ENCODE measurements around the gene DIAPH2. TPM values are rescaled to one million over a fixed set of nuclear protein-coding genes. Genes with fewer than 3 reads are reported as not detected.
A peak's percentile ranks its signal among the peaks of the same experiment; 100 is the strongest.

Gene DIAPH2
- total RNA-seq, 2 donors from 2014 or later: 6.8 to 8.1 TPM

DNA sequence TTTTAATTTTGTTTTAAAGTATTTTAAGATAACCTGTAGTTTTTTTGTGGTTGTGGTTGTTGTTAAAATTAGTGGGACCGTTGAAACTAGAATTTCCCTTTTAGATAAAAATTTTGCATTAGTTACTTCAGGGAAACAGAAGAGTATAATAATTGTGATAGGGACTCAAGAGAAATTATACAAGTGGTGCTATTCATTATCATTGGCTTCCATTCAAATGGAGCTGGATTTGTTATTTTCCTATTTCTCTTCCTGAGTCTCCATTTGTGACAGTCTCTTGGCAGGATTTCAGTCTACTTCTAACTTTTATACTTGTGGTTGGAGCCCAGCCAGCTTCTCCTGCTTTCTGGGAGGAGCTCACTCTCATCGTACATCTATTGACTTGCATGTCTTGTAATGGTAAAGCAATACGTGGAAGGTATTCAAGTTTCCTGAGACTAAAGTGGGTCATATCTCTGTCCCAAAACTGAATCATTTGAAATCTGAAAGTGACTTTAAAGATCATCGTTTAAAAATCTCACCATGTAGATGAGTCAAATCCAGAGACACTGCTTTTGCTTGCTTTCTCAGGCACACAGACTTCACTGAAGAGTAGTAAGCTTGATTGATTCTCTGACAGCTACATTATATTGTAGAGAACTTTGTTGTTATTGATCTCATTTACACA is 354.9 kb downstream of the DIAPH2 start:
- no peaks in the 10 kb centered on the region for H3K9me3 Mint-ChIP-seq
- H3K27ac Mint-ChIP-seq: no peak overlapping the region

DNA sequence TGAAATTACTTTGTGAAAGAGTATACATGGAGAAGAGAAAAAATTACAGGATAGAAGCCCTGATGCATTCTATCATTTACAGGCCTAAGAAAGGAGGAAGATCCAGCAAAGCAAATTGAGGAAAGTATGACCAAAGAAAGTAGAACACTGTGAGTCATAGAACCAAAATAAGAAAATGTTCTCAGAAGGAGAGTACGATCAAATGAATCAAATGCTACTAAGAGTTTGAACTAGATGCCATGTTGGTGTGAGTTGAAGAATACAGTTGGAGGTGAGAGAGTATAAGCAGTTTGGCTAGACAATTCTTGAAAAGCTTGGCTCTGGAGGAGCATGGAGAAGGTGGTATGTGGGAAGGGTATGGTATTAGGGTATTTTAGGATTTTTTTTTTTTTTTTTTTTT is 360.8 kb downstream of the DIAPH2 start:
- no peak overlapping the region for H3K27ac Mint-ChIP-seq
- no peaks in the 10 kb centered on the region for H3K36me3 Mint-ChIP-seq
- no peaks in the 10 kb centered on the region for H3K9me3 Mint-ChIP-seq
- peak in 1 of 2 donors; percentile 84 for ATAC-seq
- DNase-seq (ENCODE audit: low spot score in 2 of 2): no peak

More for the DNA sequence above, 354.9 kb downstream of the DIAPH2 start:
- ATAC-seq (peak; percentile 66 to 97), DNase-seq (ENCODE audit: low spot score in 2 of 2) (no peak)
- H3K36me3 Mint-ChIP-seq: no peaks in the 10 kb centered on the region

DNA sequence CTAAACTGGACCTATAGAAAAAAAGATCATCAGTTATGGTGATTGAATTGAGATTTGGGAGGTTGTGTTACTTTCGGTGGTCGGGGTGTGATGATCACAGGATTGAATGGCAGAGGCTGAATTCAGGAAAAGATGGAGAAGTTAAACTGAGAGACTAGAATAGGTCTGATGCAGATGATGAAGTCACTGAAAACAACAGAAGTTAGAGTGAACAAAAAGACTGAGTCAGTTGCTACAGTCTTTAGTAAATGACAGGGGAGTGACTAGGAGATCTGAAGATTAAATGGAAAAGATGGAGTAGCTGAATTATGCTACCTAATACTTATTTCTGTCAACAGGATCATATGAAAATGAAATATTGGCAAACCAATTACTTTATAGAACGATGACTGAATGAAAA is 362.2 kb downstream of the DIAPH2 start:
- Mint-ChIP-seq H3K36me3 (no peaks in the 10 kb centered on the region), H3K9me3 (no peaks in the 10 kb centered on the region), H3K27ac (no peak overlapping the region)
- ATAC-seq (peak in 1 of 2 donors; percentile 56), DNase-seq (ENCODE audit: low spot score in 2 of 2) (no peak)

DNA sequence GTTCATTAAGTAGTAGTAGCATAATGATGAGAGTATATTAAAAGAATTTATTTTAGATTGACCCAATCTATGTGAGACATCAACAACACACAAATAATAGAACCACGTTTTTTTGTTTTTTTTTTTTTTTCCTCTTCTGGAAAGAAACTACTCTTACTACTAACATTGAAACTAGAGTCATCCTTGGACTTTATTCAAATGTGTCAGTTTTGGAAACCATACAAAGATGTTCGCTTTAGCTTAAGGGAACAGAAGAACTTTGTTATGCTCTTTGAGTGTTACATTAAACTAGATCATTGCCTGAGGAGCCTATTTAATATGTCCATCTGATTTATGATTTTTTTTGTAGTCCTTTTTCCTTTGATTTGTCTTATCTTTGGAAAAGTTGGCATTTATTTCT is 365.8 kb downstream of the DIAPH2 start:
- ATAC-seq: peak in 1 of 2 donors; percentile 62

DNA sequence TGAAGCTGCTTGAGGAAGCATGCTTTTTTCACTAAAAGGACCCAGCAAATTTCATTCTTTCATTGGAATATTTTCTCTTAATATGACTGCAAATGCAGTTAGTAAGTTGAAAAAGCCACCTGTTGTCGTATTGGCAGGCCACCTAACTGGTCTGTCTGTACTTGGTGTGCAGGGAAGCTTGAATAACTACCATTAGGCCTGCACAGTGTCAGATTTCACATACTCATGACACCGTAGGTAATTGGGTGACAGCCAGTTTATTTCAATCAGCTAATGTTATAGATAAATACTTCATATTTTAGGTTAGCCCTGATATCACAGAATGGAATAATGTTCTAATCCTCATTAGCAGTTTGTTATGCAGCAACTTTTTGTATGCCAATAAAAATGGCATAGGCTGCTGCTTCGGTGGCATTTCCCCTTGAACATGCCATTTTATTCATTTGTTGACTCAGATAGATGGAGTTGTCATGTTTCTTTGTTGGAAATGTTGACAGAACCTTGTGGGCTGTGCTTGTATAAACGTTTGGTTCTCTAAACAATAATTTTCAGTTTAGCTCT is 372.8 kb downstream of the DIAPH2 start:
- Mint-ChIP-seq H3K9me3 (no peaks in the 10 kb centered on the region), H3K36me3 (no peaks in the 10 kb centered on the region), H3K27ac (no peak overlapping the region)
- ATAC-seq (no peak), DNase-seq (ENCODE audit: low spot score in 2 of 2) (no peak)

More for the DNA sequence above, 365.8 kb downstream of the DIAPH2 start:
- no peak overlapping the region for H3K27ac Mint-ChIP-seq
- H3K9me3 Mint-ChIP-seq: no peaks in the 10 kb centered on the region
- H3K36me3 Mint-ChIP-seq: no peaks in the 10 kb centered on the region
- no peak for DNase-seq (ENCODE audit: low spot score in 2 of 2)

DNA sequence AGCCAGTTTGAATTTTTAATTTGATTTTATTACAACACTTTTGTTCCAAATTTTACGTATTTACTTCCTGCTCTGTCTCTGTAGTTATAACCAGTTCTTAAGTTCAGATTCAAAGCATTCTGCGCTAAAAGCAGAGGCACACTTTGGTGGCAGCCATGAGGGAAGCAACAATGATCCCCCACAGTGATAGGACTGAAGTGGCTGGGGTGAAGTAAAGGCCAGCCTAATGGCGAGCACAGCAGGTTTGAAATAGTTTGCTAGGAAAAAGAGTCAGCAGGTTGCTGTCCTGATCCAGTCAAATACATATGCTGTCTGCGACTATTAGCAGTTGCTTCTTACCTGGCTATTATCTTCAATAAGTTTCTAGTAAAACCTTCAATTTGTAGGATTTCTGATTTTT is 375.4 kb downstream of the DIAPH2 start:
- H3K27ac Mint-ChIP-seq: no peak overlapping the region
- ATAC-seq (no peak), DNase-seq (ENCODE audit: low spot score in 2 of 2) (no peak)
- H3K36me3 Mint-ChIP-seq: no peaks in the 10 kb centered on the region
- H3K9me3 Mint-ChIP-seq: no peaks in the 10 kb centered on the region

DNA sequence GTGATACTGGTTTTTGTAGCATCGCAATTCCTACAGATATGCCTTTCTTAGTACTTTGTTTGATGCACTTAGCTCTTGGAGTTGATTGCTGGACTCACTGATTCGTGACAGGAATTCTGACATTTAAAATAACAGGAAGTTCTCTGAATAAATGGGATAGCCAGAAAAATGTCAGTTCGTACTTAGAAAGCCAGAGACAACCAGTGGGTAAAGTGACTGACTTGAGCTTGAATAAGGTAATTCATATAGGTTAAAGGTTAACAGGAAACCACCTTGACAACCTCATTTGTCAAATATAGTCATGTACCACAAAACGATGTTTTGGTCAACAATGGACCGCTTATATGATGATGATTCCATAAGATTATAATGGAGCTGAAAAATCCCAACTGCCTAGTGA is 380.4 kb downstream of the DIAPH2 start:
- no peak for ATAC-seq
- H3K9me3 Mint-ChIP-seq: no peaks in the 10 kb centered on the region
- no peak for DNase-seq (ENCODE audit: low spot score in 2 of 2)
- no peaks in the 10 kb centered on the region for H3K36me3 Mint-ChIP-seq
- no peak overlapping the region for H3K27ac Mint-ChIP-seq

DNA sequence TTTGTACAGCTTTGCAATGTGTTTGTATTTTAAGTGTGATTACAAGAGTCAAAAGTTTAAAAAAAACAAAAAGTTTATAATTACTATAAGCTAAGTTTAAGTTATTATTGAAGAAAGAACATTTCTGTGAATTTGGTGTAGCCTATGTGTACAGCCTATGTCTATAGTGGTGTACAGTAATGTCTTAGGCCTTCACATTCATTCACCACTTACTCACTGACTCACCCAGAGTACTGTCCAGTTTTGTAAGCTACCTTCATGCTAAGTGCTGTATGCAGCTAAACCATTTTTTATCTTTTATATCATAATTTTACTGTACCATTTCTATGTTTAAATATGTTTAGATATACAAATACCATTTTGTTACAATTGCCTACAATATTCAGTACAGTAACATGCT is 381.3 kb downstream of the DIAPH2 start:
- H3K36me3 Mint-ChIP-seq: no peaks in the 10 kb centered on the region
- no peak overlapping the region for H3K27ac Mint-ChIP-seq

DNA sequence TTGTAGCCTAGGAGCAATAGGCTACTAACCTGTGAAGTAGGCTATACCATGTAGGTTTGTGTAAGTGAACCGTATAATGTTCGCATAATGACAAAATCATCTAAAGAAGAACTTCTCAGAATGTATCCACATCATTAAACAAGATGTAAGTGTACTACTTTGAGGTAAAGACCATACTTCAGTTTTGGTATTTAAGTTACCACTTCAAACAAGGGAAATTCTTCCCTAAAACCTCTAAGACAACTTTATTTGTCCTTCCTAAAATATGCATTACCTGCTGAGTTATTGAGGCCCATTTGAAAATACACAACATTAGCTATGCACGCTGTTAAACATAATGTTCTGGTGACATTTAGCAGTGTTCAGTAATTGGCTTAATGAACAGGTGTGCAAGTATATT is 381.7 kb downstream of the DIAPH2 start:
- Mint-ChIP-seq H3K9me3 (no peaks in the 10 kb centered on the region), H3K36me3 (no peaks in the 10 kb centered on the region), H3K27ac (no peak overlapping the region)
- ATAC-seq (no peak), DNase-seq (ENCODE audit: low spot score in 2 of 2) (no peak)

More for the DNA sequence above, 381.3 kb downstream of the DIAPH2 start:
- ATAC-seq: no peak
- no peak for DNase-seq (ENCODE audit: low spot score in 2 of 2)
- no peaks in the 10 kb centered on the region for H3K9me3 Mint-ChIP-seq

DNA sequence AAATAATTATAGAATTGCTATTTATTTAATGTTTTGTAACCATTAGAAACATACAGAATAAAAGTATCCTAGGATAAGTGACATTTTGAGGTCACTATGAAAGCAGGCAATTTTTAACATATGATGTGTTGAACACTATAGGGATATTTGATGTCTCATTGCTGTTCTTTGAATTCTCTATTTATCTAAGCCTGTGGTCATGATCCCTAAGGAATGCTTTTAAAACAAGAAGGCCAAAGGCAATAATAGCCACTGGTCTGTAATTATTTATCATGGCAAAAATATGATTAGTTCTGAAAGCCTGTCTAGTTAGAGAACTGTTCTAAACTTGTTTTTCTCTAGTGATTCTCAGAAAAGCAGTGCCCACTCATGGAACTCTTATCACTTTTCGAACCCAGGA is 385.7 kb downstream of the DIAPH2 start:
- DNase-seq (ENCODE audit: low spot score in 2 of 2) (no peak), ATAC-seq (no peak)
- Mint-ChIP-seq H3K9me3 (no peaks in the 10 kb centered on the region), H3K27ac (no peak overlapping the region), H3K36me3 (no peaks in the 10 kb centered on the region)

DNA sequence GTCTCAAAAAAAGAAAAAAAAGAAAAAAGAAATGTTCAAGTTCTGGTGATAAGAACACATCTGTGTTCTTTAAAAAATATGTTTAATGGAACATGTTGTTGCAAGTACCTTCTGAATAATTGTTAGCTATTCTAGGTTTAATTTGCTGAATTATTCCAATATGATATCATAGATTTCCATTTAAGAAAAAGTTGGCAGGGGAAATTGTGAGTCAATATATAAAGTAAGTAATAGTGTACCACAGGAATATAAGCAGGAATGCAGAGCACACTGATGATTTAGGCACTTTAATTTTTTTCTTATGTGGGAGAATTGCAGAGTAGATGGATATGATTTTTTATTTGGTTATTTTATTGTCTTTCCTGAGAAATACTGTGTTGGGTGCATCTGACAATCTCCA is 389.8 kb downstream of the DIAPH2 start:
- no peak overlapping the region for H3K27ac Mint-ChIP-seq
- no peak for DNase-seq (ENCODE audit: low spot score in 2 of 2)
- ATAC-seq: no peak
- H3K9me3 Mint-ChIP-seq: no peaks in the 10 kb centered on the region
- H3K36me3 Mint-ChIP-seq: no peaks in the 10 kb centered on the region

DNA sequence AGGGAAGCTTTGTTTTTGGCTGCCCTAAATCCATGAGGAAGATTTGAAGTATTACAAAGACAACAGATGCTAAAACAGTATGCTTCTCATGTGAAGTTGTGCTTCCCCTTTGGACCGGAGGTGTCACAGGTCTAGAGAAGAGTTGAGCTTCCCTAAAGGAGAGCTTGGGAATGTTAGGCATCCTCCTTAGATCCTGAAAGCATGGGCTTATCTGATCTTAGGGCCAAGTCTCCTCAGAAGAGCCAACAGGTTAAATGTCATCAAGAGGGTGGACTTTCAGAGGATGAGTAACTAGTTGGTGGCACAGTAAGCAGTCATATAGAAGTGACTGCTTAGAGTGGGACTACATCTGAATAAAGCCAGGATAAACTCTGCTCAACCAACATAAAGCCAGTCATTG is 404.5 kb downstream of the DIAPH2 start:
- no peak overlapping the region for H3K27ac Mint-ChIP-seq
- DNase-seq (ENCODE audit: low spot score in 2 of 2): no peak
- no peaks in the 10 kb centered on the region for H3K36me3 Mint-ChIP-seq
- no peak for ATAC-seq
- no peaks in the 10 kb centered on the region for H3K9me3 Mint-ChIP-seq

DNA sequence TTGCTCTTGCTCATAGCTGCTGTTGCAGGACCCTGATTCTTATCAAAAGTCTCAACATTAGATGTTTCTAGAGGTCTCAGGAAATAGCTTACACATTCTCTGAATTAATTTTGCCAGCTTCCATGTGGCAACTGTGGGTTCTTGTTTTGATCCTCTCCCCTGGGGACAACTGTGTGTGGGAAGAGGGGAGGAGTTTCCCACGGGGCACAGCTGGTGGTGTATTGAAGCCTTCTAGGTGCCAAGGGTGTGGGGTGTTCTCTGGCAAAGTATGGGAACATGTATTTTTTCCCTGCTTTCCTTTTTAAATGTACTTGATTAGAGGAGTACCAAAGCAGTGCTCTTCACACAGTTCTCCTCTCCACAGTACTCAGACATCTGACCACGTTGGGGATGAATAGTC is 411.7 kb downstream of the DIAPH2 start:
- no peak for ATAC-seq
- DNase-seq (ENCODE audit: low spot score in 2 of 2): no peak
- no peaks in the 10 kb centered on the region for H3K9me3 Mint-ChIP-seq
- no peak overlapping the region for H3K27ac Mint-ChIP-seq
- no peaks in the 10 kb centered on the region for H3K36me3 Mint-ChIP-seq

DNA sequence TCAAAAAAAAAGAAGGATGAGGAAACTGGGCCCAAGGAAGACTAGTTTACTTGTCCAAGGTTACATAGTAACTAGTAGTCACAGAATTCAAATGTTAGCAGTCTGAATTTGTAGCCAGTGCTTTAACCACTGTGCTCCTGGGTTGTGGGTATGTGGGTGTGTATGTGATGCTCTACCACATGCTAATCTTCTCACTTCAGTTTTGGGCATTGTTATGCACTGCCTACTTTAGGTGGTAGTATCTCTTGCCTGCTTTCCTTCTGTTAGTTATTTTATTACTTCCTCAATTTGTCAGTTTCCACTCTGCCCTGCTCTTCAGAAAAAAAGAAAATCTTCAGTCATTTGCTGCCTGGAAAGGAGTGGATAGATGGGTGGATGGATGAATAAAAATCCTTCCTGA is 418.3 kb downstream of the DIAPH2 start:
- ATAC-seq (no peak), DNase-seq (ENCODE audit: low spot score in 2 of 2) (no peak)
- no peaks in the 10 kb centered on the region for H3K9me3 Mint-ChIP-seq
- H3K27ac Mint-ChIP-seq: no peak overlapping the region
- H3K36me3 Mint-ChIP-seq: no peaks in the 10 kb centered on the region

DNA sequence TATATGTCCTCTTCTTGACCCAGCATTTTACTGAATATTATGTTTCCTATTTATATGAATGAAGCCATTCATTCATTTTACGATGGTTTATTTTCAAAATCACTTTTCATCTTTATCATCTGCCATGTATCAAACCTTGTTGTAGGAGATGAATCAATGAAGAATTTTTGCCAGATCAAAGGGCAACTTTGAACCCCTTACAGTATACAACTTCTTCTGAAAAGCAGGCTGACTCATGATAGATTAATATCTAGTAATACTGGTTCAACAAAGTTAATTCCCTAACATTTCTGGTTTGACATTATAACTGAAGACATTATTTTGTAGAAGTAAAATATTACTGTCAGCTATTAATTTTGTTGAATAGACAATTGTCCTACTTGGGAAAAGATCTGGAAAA is 425.1 kb downstream of the DIAPH2 start:
- DNase-seq (ENCODE audit: low spot score in 2 of 2) (no peak), ATAC-seq (no peak)
- no peaks in the 10 kb centered on the region for H3K9me3 Mint-ChIP-seq
- H3K27ac Mint-ChIP-seq: no peak overlapping the region
- H3K36me3 Mint-ChIP-seq: no peaks in the 10 kb centered on the region

DNA sequence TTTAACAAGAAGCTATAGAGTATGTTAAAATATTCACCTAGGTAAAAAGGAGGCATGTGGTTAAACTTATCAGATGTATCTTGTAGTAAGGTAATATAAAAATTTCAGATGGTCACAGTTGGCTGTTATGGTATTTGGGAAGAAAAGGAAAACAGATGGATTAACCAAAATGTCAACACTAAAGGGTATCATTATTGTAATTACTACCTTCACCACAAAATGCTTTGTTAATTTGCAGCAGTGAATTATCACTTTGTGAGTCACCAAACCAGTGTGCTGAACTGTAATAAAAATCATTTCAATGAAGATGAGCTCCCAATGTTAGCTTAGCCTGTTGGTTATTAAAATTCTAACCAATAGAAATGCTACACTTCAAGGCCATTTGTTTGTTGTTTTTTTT is 432.9 kb downstream of the DIAPH2 start:
- Mint-ChIP-seq H3K27ac (no peak overlapping the region), H3K9me3 (no peaks in the 10 kb centered on the region), H3K36me3 (peaks cover 0 to 8% of the 10 kb centered on the region in 2 donors)
- DNase-seq (ENCODE audit: low spot score in 2 of 2) (no peak), ATAC-seq (no peak)

DNA sequence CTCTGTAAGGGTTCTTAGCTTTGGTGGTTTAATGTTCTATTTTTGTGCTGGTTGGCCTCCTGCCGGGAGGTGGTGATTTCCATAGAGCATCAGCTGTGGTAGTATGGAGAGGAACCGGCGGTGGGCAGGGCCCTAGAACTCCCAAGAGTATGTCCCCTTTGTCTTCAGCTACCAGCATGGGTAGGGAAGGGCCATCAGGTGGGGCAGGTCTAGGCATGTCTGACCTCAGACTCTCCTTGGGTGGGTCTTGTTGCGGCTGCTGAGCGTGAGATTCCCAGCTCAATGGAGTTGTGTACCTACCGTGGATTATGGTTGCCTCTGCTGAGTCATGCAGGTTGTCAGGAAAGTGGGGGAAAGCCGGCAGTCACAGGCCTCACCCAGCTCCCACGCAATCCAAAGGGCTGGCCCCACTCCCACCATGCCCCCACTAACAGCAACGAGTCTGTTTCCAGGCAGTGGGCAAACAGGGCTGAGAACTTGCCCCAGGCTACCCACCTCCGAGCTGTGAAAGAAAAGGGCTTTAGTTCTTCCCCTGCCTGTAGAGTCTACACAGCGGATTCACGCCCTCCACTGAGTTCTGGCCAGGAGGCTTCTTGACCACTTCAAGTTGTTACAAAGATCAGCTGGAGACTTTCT is 434.9 kb downstream of the DIAPH2 start:
- no peak for DNase-seq (ENCODE audit: low spot score in 2 of 2)
- ATAC-seq: no peak
- Mint-ChIP-seq H3K9me3 (peaks cover 0 to under 1% of the 10 kb centered on the region in 2 donors), H3K36me3 (peaks cover 0 to 8% of the 10 kb centered on the region in 2 donors), H3K27ac (peak overlapping the region in 1 of 2 donors; percentile 14)

DNA sequence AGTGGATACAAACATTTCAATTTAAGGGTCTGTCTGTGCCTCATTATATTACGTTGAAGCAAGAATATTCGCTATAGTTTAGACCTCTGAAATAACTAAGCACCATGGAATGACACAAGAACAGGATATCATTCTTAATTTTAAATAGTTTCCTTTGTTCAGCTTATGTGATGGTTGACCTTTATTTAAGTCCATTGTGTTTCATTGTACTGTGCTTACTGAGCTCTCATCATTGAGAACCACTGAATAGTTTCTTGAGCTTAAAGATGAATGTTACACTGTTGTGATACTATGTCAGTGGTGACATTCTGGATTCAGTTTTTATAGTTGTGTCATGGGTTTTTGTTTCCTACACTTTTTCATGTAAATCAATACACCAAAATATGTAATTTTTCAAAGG is 438.4 kb downstream of the DIAPH2 start:
- ATAC-seq: no peak

More for the DNA sequence above, 438.4 kb downstream of the DIAPH2 start:
- Mint-ChIP-seq H3K36me3 (peaks cover 0 to 8% of the 10 kb centered on the region in 2 donors), H3K9me3 (peaks cover 0 to 4% of the 10 kb centered on the region in 2 donors), H3K27ac (no peak overlapping the region)
- DNase-seq (ENCODE audit: low spot score in 2 of 2): no peak

Data from activated naive CD4-positive, alpha-beta T cell treated with anti-CD3 and anti-CD28 coated beads, Interleukin-2, amount 50 U/mL, for 72 hours (primary cell).